ENCODE data around the gene ANO8. TPM values are rescaled to one million over a fixed set of nuclear protein-coding genes. Genes with fewer than 3 reads are reported as not detected.
"Not testable (repeated sequence)": the region's sequence is repeated elsewhere in the genome, so short reads cannot be mapped to it uniquely, and the experiment has no call there.

Gene ANO8
- total RNA-seq, 1 donor from 2014 or later = 6.7 TPM

DNA sequence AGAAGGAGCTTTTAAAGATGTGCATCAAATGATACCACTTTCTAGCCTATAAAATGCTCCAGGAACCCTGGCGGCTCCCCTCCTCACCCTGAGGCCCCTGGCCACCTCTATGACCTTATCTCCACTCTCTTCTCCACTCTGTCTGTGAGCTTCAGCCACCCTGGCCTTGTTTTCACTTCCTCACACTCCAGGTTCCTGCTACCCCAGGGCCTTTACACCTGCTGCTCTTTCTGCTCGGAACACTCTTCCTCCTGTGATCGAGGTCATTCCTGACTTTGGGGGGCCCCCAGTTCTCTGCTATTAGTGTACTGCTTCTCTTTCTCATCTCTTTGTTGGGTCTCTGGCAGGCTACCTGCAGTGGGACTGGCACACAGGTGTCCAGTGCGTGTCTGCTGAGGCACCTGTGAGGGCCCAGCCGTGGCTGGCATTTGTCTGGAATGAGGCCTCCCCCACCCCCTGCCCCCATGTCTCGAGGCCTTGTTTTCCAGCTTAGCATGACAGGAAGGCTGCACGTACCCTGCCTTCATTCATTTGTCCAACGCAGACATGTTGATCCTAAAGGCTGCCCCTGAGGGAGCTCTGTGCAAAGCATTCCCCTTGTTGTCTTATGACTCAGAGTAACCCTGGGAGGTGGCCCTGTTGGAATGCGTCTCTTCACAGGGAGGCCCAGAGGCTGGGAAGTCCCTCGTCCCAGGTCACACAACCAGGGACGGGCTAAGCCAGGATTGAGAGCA, 23.0 kb downstream of the ANO8 start:
- DNase-seq = no peak

- DNase-seq = no peak
Observed at GRCh38 chr19:17309965-17310461, 24.6 kb downstream of the ANO8 start.

- peak; percentile 100 for DNase-seq
Observed at GRCh38 chr19:17309198-17309964, 25.3 kb downstream of the ANO8 start, which contains the start of gene DDA1. Gene DDA1, plus strand, starts transcription at chr19:17309563. Its CDS starts 92 bp downstream, at chr19:17309655.

DNA sequence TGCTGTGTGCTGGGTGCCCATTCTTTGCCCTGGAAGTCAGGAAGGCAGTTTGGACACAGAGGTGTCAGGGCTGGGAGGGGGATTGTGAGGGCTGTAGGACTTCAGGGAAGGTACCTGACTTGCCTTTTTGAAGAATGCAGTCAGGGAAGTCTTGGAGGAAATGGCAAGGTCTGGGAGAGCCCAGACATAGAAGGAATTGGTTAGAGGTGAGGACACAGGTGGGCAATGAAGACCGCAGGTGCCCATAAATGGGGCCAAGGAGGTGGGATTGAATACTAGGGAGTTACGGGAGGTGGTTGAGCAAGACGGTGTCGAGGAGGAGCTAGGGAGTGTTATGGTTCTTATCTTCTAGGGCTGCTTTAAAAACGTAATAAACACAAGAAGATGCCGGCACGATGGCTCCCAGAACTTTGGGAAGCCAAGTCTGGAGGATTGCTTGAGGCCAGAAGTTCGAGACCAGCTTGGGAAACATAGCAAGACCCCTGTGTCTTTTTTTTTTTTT, 26.7 kb downstream of the ANO8 start:
- DNase-seq = no peak

- DNase-seq = no peak
Observed at GRCh38 chr19:17306285-17306714, 28.4 kb downstream of the ANO8 start.

DNA sequence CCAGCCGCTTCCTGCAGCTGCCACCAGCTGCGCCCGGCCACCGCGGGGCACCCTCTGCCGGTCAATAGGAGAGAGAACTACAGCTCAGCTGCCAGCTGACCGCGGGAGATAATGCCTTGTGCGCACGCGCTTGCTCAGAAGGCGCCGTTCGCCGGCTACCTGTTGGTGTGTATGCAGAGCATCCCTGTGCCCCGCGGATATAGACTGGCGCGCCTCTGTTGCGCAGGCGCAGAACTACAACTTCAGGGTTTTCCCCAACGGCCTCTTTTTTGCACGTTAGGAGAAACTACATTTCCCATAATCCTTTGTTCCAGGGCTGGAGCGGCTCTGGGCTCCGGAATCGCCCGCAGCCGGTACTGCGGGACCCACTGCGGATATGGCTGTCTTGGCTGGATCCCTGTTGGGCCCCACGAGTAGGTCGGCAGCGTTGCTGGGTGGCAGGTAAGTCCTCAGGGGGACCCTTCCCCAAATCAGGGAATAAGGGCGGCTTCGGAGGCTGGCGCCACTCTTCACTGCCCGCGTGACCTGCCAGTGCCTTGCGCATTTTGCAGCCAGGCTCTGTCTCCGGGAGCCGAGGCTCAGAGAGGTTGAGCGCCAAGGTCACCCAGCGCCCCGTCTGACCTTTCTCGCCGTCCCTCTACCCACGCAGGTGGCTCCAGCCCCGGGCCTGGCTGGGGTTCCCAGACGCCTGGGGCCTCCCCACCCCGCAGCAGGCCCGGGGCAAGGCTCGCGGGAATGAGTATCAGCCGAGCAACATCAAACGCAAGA, 29.0 kb downstream of the ANO8 start, which contains the start of gene MRPL34:
MRPL34 (plus strand) TSS at position 356 of the 768 bp plus-strand sequence; CDS start at position 377, 21 bp downstream.
- DNase-seq = peak; percentile 99

- no peak for DNase-seq
Observed at GRCh38 chr19:17305216-17305516, 29.5 kb downstream of the ANO8 start.

GRCh38 chr19:17304386-17305215, 30.1 kb downstream of the ANO8 start:
- DNase-seq = no peak

DNA sequence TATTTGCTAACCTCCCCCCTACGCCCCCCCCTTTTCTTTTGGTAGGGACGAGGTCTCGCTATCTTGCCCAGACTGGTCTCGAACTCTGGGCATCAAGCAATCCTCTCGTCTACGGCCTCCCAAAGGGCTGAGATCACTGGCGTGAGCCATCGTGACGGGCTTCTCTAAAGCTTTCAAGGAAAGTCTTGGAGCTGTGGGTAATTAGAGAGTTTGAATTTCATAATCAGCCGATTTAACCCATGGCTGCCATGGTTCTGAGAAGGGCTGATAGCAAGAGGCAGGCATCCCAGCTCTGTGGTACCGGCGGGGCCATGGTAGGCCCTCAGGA, 30.8 kb downstream of the ANO8 start:
- no peak for DNase-seq

GRCh38 chr19:17303167-17303939, 31.3 kb downstream of the ANO8 start, which contains the start of gene ABHD8:
Gene ABHD8, minus strand, starts transcription at chr19:17303425. Its CDS starts 1,809 bp downstream, at chr19:17301616.
- peak; percentile 91 for DNase-seq

DNA sequence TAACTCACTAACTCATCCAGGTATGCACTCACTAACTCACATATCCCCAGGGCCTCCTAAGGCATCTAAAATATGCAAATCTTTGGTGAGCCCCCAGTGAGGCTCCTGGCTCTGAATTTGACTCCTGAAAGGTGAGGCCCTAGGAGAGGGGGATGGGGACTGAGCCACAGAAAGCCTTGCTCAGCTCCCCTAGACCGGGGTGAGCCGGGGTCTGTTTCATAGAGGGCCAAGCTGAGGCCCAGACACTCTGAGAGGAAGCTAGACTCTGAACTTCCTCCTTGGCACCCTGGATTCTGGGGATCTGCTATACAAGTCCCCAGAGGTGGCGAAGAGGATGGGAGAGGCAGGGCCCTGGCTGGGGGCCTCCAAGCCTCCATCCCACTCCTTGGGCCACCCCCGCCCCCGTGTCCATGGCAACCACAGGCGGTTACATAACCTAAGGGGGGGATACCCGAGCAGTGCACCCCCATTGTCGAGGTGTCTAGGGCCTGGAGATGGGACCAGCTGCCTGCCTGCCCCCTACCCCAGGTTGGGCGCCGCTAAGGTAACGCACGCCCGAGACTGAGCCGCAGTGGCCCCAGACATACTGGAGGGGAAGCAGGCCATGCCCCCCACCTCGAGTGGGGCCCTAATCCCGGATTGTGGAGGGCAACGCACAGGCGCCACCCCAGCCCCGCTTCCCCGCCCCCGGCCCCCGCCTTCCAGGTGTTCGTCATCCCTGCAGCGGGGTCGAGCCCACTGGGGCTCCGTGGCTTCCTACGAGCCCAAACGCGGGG, 32.1 kb downstream of the ANO8 start:
- DNase-seq = no peak

GRCh38 chr19:17300992-17301619, 33.5 kb downstream of the ANO8 start:
- no peak for DNase-seq

DNA sequence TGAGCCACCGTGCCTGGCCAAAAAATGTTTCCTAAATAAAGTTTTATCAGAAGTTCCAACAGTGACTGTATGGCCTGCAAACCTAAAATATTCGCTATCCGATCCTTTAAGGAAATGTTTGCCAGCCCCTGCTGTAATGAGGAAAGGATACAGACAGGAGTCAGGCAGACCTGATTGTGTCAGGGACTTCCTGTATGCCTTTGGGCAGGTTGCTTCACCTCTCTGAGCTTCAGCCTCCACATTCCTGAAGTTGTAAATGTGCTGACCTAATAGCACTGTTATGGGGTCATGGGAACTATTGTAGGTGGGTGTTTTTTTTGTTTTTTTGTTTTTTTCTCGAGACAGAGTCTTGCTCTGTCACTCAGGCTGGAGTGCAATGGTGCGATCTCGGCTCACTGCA, 37.7 kb downstream of the ANO8 start:
- no peak for DNase-seq

- no peak for DNase-seq
Observed at GRCh38 chr19:17296273-17296672, 38.4 kb downstream of the ANO8 start.

- DNase-seq = not testable (repeated sequence)
Observed at GRCh38 chr19:17295551-17295950, 39.1 kb downstream of the ANO8 start.

DNA sequence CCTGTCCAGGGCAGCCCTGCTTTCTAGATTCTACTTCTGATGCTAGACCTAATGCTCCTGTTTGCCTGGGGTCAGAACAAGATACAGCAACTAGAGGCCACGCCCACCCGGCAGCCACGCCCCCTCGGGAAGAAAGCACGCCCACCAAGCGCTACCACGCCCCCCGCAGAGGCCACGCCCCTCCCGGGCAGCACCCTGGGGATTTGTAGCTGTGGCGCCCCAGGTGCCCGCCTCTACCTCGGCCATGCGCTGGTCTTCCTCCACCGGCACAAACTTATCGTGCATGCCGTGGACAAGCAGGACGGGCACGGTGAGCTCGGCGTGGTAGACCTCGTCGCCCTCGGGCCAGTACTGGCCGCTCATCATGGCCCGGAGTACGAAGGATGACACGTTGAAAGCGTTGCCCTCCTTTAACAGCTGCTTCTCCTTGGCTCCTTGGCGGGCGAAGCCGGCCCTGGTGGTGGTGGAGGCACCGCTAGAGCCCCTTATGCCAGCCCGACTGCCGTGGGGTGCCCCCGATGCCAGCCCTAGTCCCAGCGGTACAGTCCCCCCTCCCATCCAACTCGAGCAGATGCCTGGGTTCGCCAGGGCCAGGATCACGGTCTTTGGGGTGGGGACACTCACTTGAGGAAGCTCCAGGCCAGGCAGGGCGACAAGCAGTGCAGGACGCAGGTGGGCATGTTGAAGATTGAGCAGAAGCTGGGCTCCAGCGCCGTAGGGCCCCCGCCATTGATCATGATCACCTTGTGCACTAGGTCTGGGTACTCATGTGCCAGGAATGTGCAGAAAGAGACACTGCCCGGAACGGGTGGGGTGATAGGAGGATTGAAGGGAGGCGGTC, 40.4 kb downstream of the ANO8 start:
- no peak for DNase-seq

- no peak for DNase-seq
Observed at GRCh38 chr19:17293605-17294004, 41.0 kb downstream of the ANO8 start.

DNA sequence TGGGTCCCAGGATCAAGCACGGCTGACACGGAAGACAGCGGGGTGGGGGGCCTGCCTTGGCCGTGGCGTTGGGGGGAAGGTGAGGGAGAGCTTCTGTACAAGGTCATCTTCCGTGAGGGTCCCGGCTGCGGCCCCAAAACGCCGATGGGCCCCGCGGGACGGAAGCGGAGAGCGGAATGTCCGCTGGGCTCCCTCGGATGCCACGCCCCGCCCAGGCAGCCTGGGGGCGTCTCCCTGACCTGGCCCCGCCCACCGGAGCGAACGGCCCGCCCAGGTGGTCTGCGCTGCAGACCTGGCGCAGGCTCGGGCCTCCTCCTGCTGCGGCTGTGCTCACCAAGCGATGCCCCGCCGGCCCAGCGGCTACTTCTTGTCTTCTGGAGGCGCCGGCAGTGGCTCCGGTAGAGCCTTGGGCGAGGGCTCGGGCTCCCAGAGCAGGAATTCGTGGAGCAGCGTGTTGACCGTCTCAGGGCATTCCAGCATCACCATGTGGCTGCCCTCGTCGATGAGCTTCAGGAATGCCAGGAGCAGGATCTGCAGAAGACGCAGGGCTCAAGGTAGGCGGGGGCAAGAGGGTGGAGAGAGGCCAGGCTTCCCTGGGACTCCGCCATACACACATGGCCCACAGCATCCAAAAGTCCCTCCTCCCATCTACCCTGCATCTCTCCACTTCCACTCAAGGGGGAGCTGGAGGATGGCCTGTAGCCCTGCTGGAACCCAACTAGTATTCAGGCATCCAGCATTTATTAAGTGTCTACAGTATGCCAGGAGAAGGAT, 42.2 kb downstream of the ANO8 start:
- DNase-seq = peak; percentile 78

Data from skin of body (tissue), 2 donors.